ENCODE results near the gene NDUFS4. TPM values are rescaled to one million over a fixed set of nuclear protein-coding genes. Genes with fewer than 3 reads are reported as not detected.
A peak's percentile ranks its signal among the peaks of the same experiment; 100 is the strongest.
"Not testable (repeated sequence)": the region's sequence is repeated elsewhere in the genome, so short reads cannot be mapped to it uniquely, and the experiment has no call there.

NDUFS4 gene
- total RNA-seq = 113 and 129 TPM in 2 replicates

DNA sequence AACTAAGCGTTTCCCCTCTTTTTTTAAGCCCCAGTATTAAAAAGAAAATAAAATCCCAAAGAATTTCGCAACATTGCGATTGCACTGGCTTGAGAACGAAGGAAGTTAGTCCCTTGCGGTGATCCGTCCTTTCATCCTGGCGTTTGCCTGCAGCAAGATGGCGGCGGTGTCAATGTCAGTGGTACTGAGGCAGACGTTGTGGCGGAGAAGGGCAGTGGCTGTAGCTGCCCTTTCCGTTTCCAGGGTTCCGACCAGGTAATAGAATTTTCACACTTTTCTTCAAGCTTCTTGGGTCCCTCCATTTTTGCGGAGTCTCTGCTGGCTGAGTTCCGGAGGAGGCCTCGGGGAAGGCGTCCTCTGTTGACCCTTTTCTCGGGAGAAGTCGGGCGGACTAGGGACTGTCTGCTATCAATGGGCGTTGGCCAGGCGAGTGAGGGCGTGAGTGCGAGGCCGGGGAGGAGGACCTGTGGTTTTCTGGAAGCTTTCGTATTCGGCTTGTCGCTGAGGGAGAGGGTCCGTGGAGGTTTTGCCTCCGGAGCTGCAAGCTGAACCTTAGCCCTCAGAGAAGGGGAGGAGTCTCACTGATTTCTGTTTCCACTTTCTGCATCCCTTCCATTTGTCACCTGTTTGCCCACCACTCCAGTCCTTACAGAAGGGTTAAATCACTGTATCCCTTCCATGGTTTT lies at the start of gene NDUFS4:
Gene NDUFS4 (plus strand): TSS at position 134 of the 686 bp plus-strand sequence. CDS start 24 bp downstream, at position 158.
- TF ChIP-seq CTCF (conservative IDR thresholded peaks at IDR 0.05; ENCODE audit: low read depth, low read length) = no peak
- H3K4me3 ChIP-seq (ENCODE audit: low read depth, low read length) = peak within 1 kb of the TSS; percentile 74
- DNase-seq (ENCODE audit: low read depth) = peak; percentile 64

GRCh38 chr5:53512539-53512938 lies 47.9 kb upstream of the NDUFS4 start:
- TF ChIP-seq CTCF (conservative IDR thresholded peaks at IDR 0.05; ENCODE audit: low read depth, low read length) = no peak
- no peak overlapping the region for H3K4me3 ChIP-seq (ENCODE audit: low read depth, low read length)
- DNase-seq (ENCODE audit: low read depth) = no peak

GRCh38 chr5:53515988-53516387 lies 44.5 kb upstream of the NDUFS4 start:
- DNase-seq (ENCODE audit: low read depth) = no peak
- no peak for TF ChIP-seq CTCF (conservative IDR thresholded peaks at IDR 0.05; ENCODE audit: low read depth, low read length)

DNA sequence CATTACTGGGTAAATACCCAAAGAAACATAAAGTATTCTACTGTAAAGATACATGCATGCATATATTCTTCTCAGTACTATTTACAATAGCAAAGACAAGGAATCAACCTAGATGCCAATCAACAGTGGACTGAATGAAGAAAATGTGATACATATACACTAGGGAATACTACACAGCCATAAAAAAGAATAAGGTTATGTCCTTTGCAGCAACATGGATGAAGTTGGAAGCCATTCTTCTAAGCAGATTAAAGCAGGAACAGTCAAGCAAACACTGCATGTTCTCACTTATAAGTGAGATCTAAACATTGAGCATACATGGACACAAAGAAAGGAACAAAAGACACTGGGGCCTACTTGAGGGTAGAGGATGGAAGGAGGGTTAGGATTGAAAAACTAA lies 39.6 kb upstream of the NDUFS4 start:
- no peak overlapping the region for H3K4me3 ChIP-seq (ENCODE audit: low read depth, low read length)
- TF ChIP-seq CTCF (conservative IDR thresholded peaks at IDR 0.05; ENCODE audit: low read depth, low read length) = no peak
- DNase-seq (ENCODE audit: low read depth) = no peak

More at GRCh38 chr5:53515988-53516387, 44.5 kb upstream of the NDUFS4 start:
- H3K4me3 ChIP-seq (ENCODE audit: low read depth, low read length) = no peak overlapping the region

DNA sequence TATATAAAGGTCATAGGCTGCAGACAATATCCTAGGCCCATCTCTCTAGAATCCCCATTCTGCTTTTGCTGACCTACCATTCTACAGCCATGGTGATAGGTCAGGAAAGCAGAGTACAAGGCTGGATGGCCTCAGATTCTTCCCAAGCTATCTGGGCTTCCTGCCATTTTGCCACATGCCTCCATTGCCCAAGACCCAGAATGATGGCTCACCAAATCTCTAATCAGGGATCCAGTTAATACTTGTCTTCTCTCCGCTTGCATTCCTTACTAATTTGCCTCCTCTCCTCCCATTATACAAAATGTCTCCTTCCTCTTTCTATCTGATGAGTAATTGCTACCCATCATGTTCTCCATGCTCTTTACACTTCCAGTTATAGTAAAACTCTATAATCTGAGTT lies 22.7 kb upstream of the NDUFS4 start:
- H3K4me3 ChIP-seq (ENCODE audit: low read depth, low read length) = no peak overlapping the region
- no peak for TF ChIP-seq CTCF (conservative IDR thresholded peaks at IDR 0.05; ENCODE audit: low read depth, low read length)
- DNase-seq (ENCODE audit: low read depth) = no peak

- not testable (repeated sequence) for DNase-seq (ENCODE audit: low read depth); H3K4me3 ChIP-seq (ENCODE audit: low read depth, low read length)
These were observed 19.7 kb upstream of the NDUFS4 start for GRCh38 chr5:53540739-53541138.

DNA sequence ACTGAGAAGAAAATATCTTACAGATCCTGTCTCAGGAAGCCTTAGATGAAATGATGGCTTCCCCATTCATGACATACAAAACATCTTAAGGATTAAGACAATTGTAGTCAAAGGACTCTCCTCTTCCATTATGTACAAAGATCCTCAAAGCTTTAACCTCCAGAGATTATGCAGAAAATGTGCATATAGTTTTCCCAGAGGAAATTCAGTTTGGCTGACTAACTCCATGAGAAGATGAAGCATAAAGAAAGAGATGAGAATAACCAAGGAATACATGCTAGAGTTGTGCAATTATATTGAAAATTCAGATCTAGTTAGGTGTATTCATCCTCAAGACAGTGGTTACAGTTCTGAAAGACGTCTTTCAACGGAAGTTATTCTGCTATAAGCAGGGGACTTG lies 18.6 kb upstream of the NDUFS4 start:
- no peak for TF ChIP-seq CTCF (conservative IDR thresholded peaks at IDR 0.05; ENCODE audit: low read depth, low read length)
- no peak overlapping the region for H3K4me3 ChIP-seq (ENCODE audit: low read depth, low read length)
- no peak for DNase-seq (ENCODE audit: low read depth)

Data from epithelial cell of proximal tubule (primary cell).